Keratinocyte (primary cell): ENCODE data around the gene UBQLN1.

Experiments used
- EZH2 ChIP-seq: IDR thresholded peaks from one replicate; pipeline ENCODE4 v1.6.1; 2012; ENCODE audit warnings: inconsistent platforms, mild to moderate bottlenecking, low read length, moderate library complexity
- TF ChIP-seq, protein P1 (sequence below), 3 experiments: IDR thresholded peaks in 1 of 3; conservative IDR thresholded peaks in 1 of 3; optimal IDR thresholded peaks in 1 of 3; 2 replicates in 2 of 3; 3 replicates in 1 of 3; pipeline versions ENCODE3 to v1.5.1; 2011; ENCODE audit warnings: low read length in 3 of 3, mild to moderate bottlenecking in 3 of 3, moderate library complexity in 2 of 3, control low read depth in 1 of 3, inconsistent platforms in 1 of 3; ENCODE audit not compliant: insufficient read depth in 2 of 3; ENCODE audit errors: extremely low read depth in 1 of 3

DNA sequence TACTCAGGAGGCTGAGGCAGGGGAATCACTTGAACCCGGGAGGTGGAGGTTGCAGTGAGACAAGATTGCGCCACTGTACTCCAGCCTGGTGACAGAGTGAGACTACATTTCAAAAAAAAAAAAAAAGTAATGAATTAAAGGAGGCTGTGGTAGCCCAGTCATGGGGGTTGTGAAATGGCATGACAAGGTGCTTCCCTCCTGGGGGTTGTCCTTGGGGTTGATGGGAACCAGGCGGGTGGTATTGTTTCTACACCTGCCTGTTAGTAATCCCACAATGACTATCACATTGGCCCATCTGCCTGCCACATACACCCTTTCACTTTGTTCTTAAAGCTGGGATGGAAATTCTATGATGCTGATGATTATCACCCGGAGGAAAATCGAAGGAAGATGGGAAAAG lies 79.2 kb downstream of the UBQLN1 start:
- TF ChIP-seq, protein P1, sequence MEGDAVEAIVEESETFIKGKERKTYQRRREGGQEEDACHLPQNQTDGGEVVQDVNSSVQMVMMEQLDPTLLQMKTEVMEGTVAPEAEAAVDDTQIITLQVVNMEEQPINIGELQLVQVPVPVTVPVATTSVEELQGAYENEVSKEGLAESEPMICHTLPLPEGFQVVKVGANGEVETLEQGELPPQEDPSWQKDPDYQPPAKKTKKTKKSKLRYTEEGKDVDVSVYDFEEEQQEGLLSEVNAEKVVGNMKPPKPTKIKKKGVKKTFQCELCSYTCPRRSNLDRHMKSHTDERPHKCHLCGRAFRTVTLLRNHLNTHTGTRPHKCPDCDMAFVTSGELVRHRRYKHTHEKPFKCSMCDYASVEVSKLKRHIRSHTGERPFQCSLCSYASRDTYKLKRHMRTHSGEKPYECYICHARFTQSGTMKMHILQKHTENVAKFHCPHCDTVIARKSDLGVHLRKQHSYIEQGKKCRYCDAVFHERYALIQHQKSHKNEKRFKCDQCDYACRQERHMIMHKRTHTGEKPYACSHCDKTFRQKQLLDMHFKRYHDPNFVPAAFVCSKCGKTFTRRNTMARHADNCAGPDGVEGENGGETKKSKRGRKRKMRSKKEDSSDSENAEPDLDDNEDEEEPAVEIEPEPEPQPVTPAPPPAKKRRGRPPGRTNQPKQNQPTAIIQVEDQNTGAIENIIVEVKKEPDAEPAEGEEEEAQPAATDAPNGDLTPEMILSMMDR (optimal IDR thresholded peaks at IDR 0.05 in 1 of 3, IDR thresholded peaks at IDR 0.05 in 1 of 3, conservative IDR thresholded peaks at IDR 0.05 in 1 of 3; ENCODE audit: extremely low read depth in 1 of 3, insufficient read depth in 2 of 3, low read length in 3 of 3) = no peak
- TF ChIP-seq EZH2 = no peak
